ENCODE results near the gene IQSEC1. TPM values are rescaled to one million over a fixed set of nuclear protein-coding genes. Genes with fewer than 3 reads are reported as not detected.

Gene IQSEC1
- total RNA-seq, 1 donor from 2014 or later: 148 TPM

DNA sequence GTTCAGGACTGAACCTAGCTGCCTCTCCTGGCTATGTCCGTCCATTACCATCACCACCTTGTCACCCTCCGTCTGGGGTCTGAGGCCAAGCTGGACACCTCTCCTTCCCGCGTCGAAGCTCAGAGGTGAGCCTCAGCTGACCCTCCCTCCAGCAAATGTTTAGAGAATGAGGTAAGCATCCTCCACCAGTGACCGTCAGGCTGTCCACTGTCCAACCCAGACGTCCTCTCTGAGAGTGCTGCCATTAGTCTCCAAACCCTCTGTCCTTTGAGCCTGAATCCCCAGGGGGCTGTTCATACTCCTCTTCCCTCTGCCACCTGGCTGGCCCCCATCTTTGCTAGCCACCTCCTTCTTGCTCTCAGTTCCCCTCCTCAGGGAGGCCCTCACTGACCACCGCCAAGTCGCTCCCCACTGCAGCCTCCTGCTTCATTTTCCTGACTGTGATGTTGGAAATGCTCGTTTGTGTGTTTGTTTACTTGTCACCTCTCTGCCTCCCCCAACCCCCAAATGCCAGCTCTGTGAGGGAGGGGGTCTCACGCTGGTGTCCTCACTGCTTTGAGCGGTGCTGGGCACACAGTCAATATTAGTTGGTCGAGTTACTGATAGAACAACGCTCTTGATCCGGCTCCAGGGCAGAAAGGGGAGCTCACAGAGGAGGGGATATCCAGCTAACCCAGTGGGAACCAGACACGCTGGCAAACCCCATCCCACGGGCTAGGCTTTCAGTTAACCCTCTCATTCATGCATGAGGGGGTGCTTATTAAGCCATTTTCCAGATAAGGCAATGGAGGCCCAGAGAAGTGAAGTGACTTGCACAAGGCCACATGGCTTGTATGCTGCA lies 64.9 kb downstream of the IQSEC1 start:
- TF ChIP-seq, protein P1, sequence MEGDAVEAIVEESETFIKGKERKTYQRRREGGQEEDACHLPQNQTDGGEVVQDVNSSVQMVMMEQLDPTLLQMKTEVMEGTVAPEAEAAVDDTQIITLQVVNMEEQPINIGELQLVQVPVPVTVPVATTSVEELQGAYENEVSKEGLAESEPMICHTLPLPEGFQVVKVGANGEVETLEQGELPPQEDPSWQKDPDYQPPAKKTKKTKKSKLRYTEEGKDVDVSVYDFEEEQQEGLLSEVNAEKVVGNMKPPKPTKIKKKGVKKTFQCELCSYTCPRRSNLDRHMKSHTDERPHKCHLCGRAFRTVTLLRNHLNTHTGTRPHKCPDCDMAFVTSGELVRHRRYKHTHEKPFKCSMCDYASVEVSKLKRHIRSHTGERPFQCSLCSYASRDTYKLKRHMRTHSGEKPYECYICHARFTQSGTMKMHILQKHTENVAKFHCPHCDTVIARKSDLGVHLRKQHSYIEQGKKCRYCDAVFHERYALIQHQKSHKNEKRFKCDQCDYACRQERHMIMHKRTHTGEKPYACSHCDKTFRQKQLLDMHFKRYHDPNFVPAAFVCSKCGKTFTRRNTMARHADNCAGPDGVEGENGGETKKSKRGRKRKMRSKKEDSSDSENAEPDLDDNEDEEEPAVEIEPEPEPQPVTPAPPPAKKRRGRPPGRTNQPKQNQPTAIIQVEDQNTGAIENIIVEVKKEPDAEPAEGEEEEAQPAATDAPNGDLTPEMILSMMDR (IDR thresholded peaks at IDR 0.05): no peak
- H3K27ac ChIP-seq: no peak overlapping the region

DNA sequence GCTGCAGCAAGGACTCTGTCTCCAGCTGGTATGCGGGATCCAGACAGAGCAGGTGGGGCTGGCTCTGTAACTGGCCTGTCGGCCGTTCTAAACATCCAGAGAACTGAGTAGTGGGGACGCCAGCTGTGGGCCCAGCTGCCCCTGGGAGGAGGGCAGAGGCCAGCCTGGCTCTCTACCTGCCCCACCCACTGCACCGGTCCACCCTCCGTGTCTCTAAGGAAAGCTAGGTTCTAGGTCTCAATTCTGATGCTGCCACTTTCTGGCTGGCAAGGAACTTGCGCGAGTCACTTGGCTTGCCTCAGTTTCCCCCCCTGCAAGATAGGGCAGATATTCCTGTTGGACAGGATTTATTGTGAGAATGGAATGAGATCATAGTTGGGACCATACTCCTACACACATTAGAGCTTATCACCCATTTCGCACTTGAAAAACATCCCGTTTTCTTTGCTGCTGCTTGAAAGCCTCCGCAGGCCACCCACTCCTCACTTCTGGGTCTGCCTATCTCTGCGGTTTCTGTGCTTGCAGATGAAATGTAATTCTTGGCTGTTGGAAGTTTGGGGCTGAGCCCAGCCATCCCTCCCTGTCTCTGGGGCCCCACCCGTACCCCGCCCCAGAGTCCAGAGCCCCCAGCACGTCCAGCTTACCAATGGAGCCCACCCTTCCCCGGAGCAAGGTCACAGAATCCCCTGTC lies 65.8 kb downstream of the IQSEC1 start:
- Histone ChIP-seq H3K4me3 (no peak overlapping the region), H3K27ac (no peak overlapping the region), H3K9me3 (no peaks in the 10 kb centered on the region), H3K36me3 (no peaks in the 10 kb centered on the region), H3K27me3 (no peaks in the 10 kb centered on the region), H3K4me1 (no peaks in the 10 kb centered on the region)
- intact Hi-C loops (cut with DNase I): no loop called here
- TF ChIP-seq, protein P1 (IDR thresholded peaks at IDR 0.05): no peak
- no peak for DNase-seq (ENCODE audit: low spot score in 2 of 2)

More for the DNA sequence above, 64.9 kb downstream of the IQSEC1 start:
- Histone ChIP-seq H3K4me1 (no peaks in the 10 kb centered on the region), H3K27me3 (no peaks in the 10 kb centered on the region), H3K9me3 (no peaks in the 10 kb centered on the region), H3K4me3 (no peak overlapping the region), H3K36me3 (no peaks in the 10 kb centered on the region)
- DNase-seq (ENCODE audit: low spot score in 2 of 2): no peak
- intact Hi-C loops (cut with DNase I): no loop called here

DNA sequence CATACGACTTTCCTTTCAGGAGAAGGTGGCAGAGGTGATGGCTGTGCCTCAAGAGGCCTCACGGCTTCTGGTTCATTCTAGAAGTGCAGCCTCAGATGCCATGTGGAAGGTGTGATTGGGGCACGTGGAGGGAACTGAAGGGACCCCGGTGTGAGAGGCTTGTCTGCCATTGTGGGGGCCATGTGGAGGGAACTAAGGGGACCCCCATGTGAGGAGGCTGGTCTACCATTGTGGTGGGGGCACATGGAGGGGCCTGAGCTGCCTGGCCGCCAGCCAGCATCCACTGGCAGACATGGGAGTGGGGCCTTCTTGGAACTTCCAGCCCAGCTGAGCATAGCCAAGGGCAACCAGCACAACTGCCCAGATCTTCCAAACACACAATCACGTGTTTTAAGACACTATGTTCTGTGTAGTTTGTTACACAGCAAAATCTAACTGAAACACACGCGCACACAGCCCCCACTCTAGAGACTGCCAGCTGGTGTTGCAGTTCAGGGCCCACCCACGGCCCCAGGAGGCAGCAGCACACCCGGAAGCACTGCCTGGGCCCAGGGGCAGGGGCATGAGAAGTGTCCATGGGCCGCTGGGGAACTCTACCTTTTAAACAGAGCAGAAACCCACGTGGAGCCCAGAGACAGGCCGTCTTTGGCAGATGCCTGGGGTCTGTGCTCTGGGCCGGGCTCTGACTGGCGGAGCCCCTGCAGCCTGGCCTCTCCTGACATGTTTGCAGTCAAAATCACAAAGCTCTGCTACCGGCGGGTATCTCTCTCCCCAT lies 66.8 kb downstream of the IQSEC1 start:
- no peaks in the 10 kb centered on the region for H3K36me3 ChIP-seq
- intact Hi-C loops (cut with DNase I): no loop called here
- TF ChIP-seq, protein P1 (IDR thresholded peaks at IDR 0.05): no peak
- no peaks in the 10 kb centered on the region for H3K9me3 ChIP-seq
- no peak for DNase-seq (ENCODE audit: low spot score in 2 of 2)
- H3K4me3 ChIP-seq: no peak overlapping the region
- no peak overlapping the region for H3K27ac ChIP-seq
- no peaks in the 10 kb centered on the region for H3K27me3 ChIP-seq
- H3K4me1 ChIP-seq: no peaks in the 10 kb centered on the region

DNA sequence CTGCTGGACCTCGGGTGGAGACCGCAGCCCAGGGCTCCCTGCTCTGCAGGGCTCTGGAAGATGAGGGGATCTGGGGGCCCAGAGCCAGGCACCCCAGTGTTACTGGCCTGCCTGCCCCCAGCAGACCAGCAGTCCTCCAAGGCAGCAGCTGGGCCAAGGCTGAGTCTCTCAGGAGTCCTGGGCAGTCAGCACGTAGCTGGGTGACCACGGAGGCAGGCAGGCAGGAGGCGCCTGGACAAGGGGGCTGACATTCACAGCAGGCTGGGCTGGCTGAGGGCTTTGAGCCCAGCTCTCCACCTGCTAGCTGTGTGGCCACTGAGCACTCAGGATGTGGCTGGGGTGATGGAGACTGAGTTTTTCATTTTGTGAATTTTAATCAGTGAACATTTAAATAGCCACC lies 67.9 kb downstream of the IQSEC1 start:
- DNase-seq (ENCODE audit: low spot score in 2 of 2): no peak
- no peaks in the 10 kb centered on the region for H3K9me3 ChIP-seq
- TF ChIP-seq, protein P1 (IDR thresholded peaks at IDR 0.05): no peak
- H3K4me3 ChIP-seq: no peak overlapping the region
- H3K4me1 ChIP-seq: no peaks in the 10 kb centered on the region
- intact Hi-C loops (cut with DNase I): no loop called here
- H3K36me3 ChIP-seq: peaks cover 0 to 2% of the 10 kb centered on the region in 2 donors
- H3K27me3 ChIP-seq: no peaks in the 10 kb centered on the region
- H3K27ac ChIP-seq: no peak overlapping the region

DNA sequence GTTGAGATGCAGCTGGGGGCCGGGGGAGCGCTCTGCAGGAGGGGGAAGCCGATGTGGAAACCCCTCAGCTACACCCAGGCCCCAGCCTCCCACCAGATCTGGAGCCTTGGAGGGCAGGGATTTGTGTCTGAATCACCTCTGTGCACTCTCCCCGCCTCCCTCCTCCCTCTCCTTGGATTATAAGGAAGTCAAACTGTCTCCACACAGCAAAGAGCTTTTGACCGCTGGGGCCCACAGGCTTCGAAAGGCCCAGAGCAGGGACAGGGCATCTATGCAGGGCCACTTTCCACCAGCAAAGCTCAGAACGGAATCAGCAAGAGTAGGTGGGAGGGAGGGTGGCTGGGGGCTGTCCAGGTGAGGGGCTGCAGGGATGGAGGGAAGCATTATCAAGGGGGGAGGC lies 68.9 kb downstream of the IQSEC1 start:
- Histone ChIP-seq H3K27me3 (no peaks in the 10 kb centered on the region), H3K27ac (no peak overlapping the region), H3K4me3 (no peak overlapping the region), H3K4me1 (no peaks in the 10 kb centered on the region), H3K36me3 (peaks cover 0 to 2% of the 10 kb centered on the region in 2 donors), H3K9me3 (no peaks in the 10 kb centered on the region)
- TF ChIP-seq, protein P1 (IDR thresholded peaks at IDR 0.05): no peak
- no peak for DNase-seq (ENCODE audit: low spot score in 2 of 2)
- intact Hi-C loops (cut with DNase I): no loop called here
